PC-9 (cell line): ENCODE data around the gene CT47C1. TPM values are rescaled to one million over a fixed set of nuclear protein-coding genes. Genes with fewer than 3 reads are reported as not detected.
"Not testable (repeated sequence)": the region's sequence is repeated elsewhere in the genome, so short reads cannot be mapped to it uniquely, and the experiment has no call there.

Source experiments
- Bru-seq: library from RNA; stranded (reverse); fragments of 400-500 nt; gene quantifications from one replicate; lab custom pipeline; 2021; lab: Mats Ljungman, UMichigan
- BruChase-seq, 2 experiments: library from RNA; stranded (reverse); fragments of 400-500 nt; gene quantifications; one replicate each; lab custom pipeline; 2021; lab: Mats Ljungman, UMichigan
- BruUV-seq: library from RNA; stranded (reverse); fragments of 400-500 nt; replicated peaks from 2 replicates; lab custom pipeline; 2021; lab: Mats Ljungman, UMichigan
- CTCF ChIA-PET: fragments of 300-600 bp; sonication (Branson Sonifier 250); formaldehyde crosslinking; loops from one replicate; lab custom pipeline; 2022; ENCODE audit warnings: antibody characterized with exemption; lab: Charles Lee
- POLR2A ChIA-PET: fragments of 300-600 bp; sonication (Branson Sonifier 250); formaldehyde crosslinking; loops from one replicate; lab custom pipeline; 2022; ENCODE audit warnings: antibody characterized with exemption; ENCODE audit not compliant: unreplicated experiment; lab: Charles Lee
- DNase-seq, 2 experiments: peaks; one replicate each; pipeline versions ENCODE4 v3.0.0 to v3.0.0-alpha.2; 2015 to 2022; ENCODE audit warnings: mixed read lengths in 1 of 2
- H2AFZ ChIP-seq: fragments of 200-600 bp; sonication (generic); 2 replicates; pipeline ENCODE4 v1.8.1; 2017; ENCODE audit warnings: antibody characterized with exemption
- H3F3A ChIP-seq: fragments of 200-600 bp; sonication (generic); 2 replicates; pipeline ENCODE4 v1.8.1; 2017; ENCODE audit warnings: antibody characterized with exemption, mild to moderate bottlenecking, low read depth; ENCODE audit not compliant: insufficient read depth
- H3K27ac ChIP-seq: fragments of 200-600 bp; sonication (generic); 2 replicates; pipeline ENCODE4 v1.6.1; 2016; ENCODE audit warnings: mixed run types
- H3K27me3 ChIP-seq: fragments of 200-600 bp; sonication (generic); 2 replicates; pipeline ENCODE4 v1.6.1; 2016; ENCODE audit warnings: low read depth, mixed run types; ENCODE audit not compliant: insufficient read depth
- H3K36me3 ChIP-seq: fragments of 200-600 bp; sonication (generic); 2 replicates; pipeline ENCODE4 v1.6.1; 2016; ENCODE audit warnings: low read depth, mixed run types
- H3K4me1 ChIP-seq: fragments of 200-600 bp; sonication (generic); replicated peaks from 2 replicates; pipeline ENCODE4 v1.6.1; 2016; ENCODE audit warnings: mixed run types; ENCODE audit not compliant: insufficient read depth
- H3K4me2 ChIP-seq: fragments of 200-600 bp; sonication (generic); 2 replicates; pipeline ENCODE4 v1.6.1; 2017; ENCODE audit warnings: mixed run types
- H3K4me3 ChIP-seq: fragments of 200-600 bp; sonication (generic); 2 replicates; pipeline ENCODE4 v1.6.1; 2016; ENCODE audit warnings: mixed run types
- H3K79me2 ChIP-seq: fragments of 200-600 bp; sonication (generic); 2 replicates; pipeline ENCODE4 v1.6.1; 2017; ENCODE audit warnings: low read depth, mixed run types
- H3K9me2 ChIP-seq: fragments of 200-600 bp; sonication (generic); 2 replicates; pipeline ENCODE4 v1.8.1; 2017; ENCODE audit warnings: mild to moderate bottlenecking; ENCODE audit not compliant: insufficient read depth
- H3K9me3 ChIP-seq: fragments of 200-600 bp; sonication (generic); 2 replicates; pipeline ENCODE4 v1.8.1; 2016; ENCODE audit warnings: low read depth; ENCODE audit not compliant: insufficient read depth
- H4K20me1 ChIP-seq: fragments of 200-600 bp; sonication (generic); 2 replicates; pipeline ENCODE4 v1.8.1; 2017; ENCODE audit not compliant: insufficient read depth
- EZH2 ChIP-seq: fragments of 200-600 bp; sonication (generic); IDR thresholded peaks from 2 replicates; pipeline ENCODE4 v1.8.0; 2017; ENCODE audit warnings: antibody characterized with exemption, low read depth
- intact Hi-C: fragments of 100-400 bp; cut with micrococcal nuclease; formaldehyde crosslinking; loops from one replicate; pipeline ENCODE4 v1.10.0; 2022; ENCODE audit not compliant: unreplicated experiment
- long read RNA-seq: library from polyadenylated mRNA; stranded (forward); transcript quantifications from one replicate; pipeline ENCODE4 v2.0.0, GENCODE V29; 2022
- total RNA-seq: library from RNA; stranded (reverse); gene quantifications from 2 replicates; pipeline ENCODE4 v1.2.3, GENCODE V29; 2021
- TF ChIP-seq, protein P1 (sequence below): fragments of 200-600 bp; sonication (generic); conservative IDR thresholded peaks from 2 replicates; pipeline ENCODE4 v1.6.1; 2017; ENCODE audit warnings: mixed run types, antibody characterized with exemption, mild to moderate bottlenecking, moderate library complexity

Gene CT47C1
- not detected in 2 replicates for total RNA-seq
- not detected for Bru-seq, nascent RNA
- not detected for BruChase-seq, experiment 1, labeled RNA remaining after a 2-hour chase
- BruChase-seq, experiment 2, labeled RNA remaining after a 6-hour chase = not detected
- long read RNA-seq = 0 reads

DNA sequence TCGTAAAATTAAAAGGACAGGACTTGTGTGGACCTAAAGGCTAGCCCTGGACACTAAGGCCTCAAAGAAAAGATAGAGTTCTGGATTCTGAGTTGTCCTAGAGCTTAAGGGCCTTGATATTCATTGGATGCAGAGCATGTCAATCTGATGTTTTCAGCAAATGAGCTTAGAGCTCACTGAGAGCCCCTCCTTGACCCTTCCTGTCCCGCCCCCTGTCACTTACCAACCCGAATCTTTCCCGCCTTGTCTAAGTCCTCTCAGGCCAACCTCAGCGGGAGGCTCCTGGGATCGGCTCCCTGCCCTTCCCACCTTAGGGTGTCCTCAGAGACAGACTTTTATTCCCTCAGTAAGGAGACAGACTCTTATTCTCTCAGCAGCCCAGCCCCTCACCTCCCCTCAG, at the start of gene CT47C1:
Gene CT47C1 (plus strand): TSS at position 250 of the 400 bp plus-strand sequence. CDS start 233 bp downstream, outside the sequence.
- Histone ChIP-seq H4K20me1 (no peaks in the 10 kb centered on the region), H3K4me3 (no peak within 1 kb of the TSS), H3K4me1 (no peaks in the 10 kb centered on the region), H3F3A (no peaks in the 10 kb centered on the region), H2AFZ (no peak within 1 kb of the TSS), H3K9me2 (no peaks in the 10 kb centered on the region), H3K9me3 (no peaks in the 10 kb centered on the region), H3K36me3 (no peaks in the 10 kb centered on the region), H3K79me2 (no peaks in the 10 kb centered on the region), H3K27ac (no peak within 1 kb of the TSS), H3K4me2 (no peak within 1 kb of the TSS), H3K27me3 (peaks cover 5% of the 10 kb centered on the region; the same call in 1 of the 2 replicates)
- intact Hi-C loops = no loop called here
- no TSS peak for BruUV-seq
- TF ChIP-seq, protein P1, sequence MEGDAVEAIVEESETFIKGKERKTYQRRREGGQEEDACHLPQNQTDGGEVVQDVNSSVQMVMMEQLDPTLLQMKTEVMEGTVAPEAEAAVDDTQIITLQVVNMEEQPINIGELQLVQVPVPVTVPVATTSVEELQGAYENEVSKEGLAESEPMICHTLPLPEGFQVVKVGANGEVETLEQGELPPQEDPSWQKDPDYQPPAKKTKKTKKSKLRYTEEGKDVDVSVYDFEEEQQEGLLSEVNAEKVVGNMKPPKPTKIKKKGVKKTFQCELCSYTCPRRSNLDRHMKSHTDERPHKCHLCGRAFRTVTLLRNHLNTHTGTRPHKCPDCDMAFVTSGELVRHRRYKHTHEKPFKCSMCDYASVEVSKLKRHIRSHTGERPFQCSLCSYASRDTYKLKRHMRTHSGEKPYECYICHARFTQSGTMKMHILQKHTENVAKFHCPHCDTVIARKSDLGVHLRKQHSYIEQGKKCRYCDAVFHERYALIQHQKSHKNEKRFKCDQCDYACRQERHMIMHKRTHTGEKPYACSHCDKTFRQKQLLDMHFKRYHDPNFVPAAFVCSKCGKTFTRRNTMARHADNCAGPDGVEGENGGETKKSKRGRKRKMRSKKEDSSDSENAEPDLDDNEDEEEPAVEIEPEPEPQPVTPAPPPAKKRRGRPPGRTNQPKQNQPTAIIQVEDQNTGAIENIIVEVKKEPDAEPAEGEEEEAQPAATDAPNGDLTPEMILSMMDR = no peak
- TF ChIP-seq EZH2 = no peak
- ChIA-PET CTCF (no interaction called here), POLR2A (no interaction called here)
- no peak for DNase-seq

DNA sequence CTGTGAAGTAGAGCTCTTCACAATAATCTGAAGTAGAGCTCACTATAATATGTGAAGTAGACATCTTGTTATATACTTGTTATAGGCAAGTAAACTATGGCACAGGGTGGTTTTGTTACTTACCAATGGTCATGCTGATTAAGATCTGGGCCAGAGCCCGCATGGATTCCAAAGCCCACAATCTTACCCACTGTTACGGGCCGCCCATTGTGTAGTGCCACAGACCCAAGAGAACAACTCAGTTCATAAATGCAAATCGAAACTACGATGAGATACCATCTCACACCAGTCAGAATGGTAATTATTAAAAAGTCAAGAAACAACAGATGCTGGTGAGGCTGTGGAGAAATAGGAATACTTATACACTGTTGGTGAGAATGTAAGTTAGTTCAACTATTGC, 46.9 kb upstream of the CT47C1 start:
- POLR2A ChIA-PET = interaction anchor here (0.6 kb wide), 1 partner anchor 205 kb away, joined by 4 read pairs; no protein-coding TSS in a partner anchor
- no peak overlapping the region for H3K4me3 ChIP-seq
- peaks cover 13% of the 10 kb centered on the region; the same call in 1 of the 2 replicates for H3K36me3 ChIP-seq
- CTCF ChIA-PET = no interaction called here
- no peak overlapping the region for H3K4me2 ChIP-seq
- no peaks in the 10 kb centered on the region for H4K20me1 ChIP-seq
- no TSS peak for BruUV-seq
- no peaks in the 10 kb centered on the region for H3K4me1 ChIP-seq
- TF ChIP-seq, protein P1 = no peak
- TF ChIP-seq EZH2 = no peak
- no peak overlapping the region for H2AFZ ChIP-seq
- H3K79me2 ChIP-seq = no peaks in the 10 kb centered on the region
- H3K9me3 ChIP-seq = no peaks in the 10 kb centered on the region
- intact Hi-C loops = no loop called here
- no peaks in the 10 kb centered on the region; the same call in 1 of the 2 replicates for H3F3A ChIP-seq
- no peaks in the 10 kb centered on the region for H3K27me3 ChIP-seq
- DNase-seq = no peak
- no peak overlapping the region for H3K27ac ChIP-seq
- H3K9me2 ChIP-seq = no peaks in the 10 kb centered on the region

DNA sequence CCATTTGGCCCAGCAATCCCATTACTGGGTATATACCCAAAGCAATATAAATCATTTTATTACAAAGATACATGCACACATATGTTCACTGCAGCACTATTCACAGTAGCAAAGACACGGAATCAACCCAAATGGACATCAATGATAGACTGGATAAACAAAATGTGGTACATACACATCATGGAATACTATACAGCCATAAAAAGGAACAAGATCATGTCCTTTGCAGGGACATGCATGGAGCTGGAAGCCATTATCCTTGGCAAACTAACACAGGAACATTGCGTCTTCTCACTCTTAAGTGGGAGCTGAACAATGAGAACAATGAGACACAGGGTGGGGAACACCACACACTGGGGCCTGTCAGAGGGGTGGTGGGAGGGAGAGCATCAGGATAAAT, 46.4 kb upstream of the CT47C1 start:
- H3K4me3 ChIP-seq, H3K9me2 ChIP-seq, DNase-seq, H3K79me2 ChIP-seq, H3K4me2 ChIP-seq, H2AFZ ChIP-seq, H3F3A ChIP-seq, H3K4me1 ChIP-seq, H3K27ac ChIP-seq, intact Hi-C loops, H4K20me1 ChIP-seq, BruUV-seq, H3K27me3 ChIP-seq, H3K9me3 ChIP-seq: not testable (repeated sequence)
- ChIA-PET CTCF (interaction anchor here (0.6 kb wide), 1 partner anchor 429 kb away, joined by 5 read pairs; no protein-coding TSS in a partner anchor), POLR2A (interaction anchor here (0.6 kb wide), 1 partner anchor 205 kb away, joined by 4 read pairs; no protein-coding TSS in a partner anchor)
- H3K36me3 ChIP-seq = peaks cover 13% of the 10 kb centered on the region; the same call in 1 of the 2 replicates

DNA sequence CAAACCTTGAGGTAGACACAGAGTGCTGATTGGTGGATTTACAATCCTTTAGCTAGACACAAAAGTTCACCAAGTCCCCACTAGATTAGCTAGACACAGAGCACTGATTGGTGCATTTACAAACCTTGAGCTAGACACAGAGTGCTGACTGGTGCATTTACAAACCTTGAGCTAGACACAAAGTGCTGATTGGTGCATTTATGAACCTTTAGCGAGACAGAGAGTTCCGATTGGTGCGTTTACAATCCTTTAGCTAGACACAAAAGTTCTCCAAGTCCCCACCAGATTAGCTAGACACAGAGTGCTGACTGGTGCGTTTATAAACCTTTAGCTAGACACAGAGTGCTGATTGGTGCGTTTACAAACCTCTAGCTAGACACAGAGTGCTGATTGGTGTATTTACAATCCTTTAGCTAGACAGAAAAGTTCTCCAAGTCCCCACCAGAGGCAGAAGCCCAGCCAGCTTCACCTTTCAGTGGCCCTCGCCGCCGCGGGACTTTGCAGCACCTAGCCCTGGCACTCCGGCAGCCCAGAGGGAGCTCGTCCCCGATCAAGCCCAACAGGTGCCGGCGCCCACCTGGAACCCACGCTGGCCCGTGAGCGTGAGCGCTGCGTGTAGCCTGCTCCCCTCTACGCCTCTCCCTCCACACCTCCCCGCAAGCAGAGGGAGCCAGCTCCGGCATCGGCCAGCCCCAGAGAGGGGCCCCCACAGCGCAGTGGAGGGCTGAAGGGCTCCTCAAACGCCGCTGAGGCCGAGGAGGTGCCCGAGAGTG, 44.6 kb upstream of the CT47C1 start:
- H3K4me3 ChIP-seq, H3K4me1 ChIP-seq, H3F3A ChIP-seq, H3K79me2 ChIP-seq, H3K9me3 ChIP-seq, BruUV-seq, intact Hi-C loops, H3K4me2 ChIP-seq, DNase-seq, CTCF ChIA-PET, H3K36me3 ChIP-seq, H3K27ac ChIP-seq, H3K9me2 ChIP-seq, H2AFZ ChIP-seq, H4K20me1 ChIP-seq, H3K27me3 ChIP-seq: not testable (repeated sequence)
- POLR2A ChIA-PET = interaction anchor here (0.9 kb wide), 1 partner anchor 13 kb away, joined by 3 read pairs; no protein-coding TSS in a partner anchor
